GM12878 (cell line): Measurements from ENCODE around the gene CCDC85A. TPM values are rescaled to one million over a fixed set of nuclear protein-coding genes. Genes with fewer than 3 reads are reported as not detected.

ENCODE experiments used
- BMI1 ChIP-seq: fragments of 450-650 bp; IDR thresholded peaks from 2 replicates; pipeline ENCODE4 v1.6.1; 2016; ENCODE audit warnings: mild to moderate bottlenecking, moderate library complexity, borderline replicate concordance
- CBX3 ChIP-seq: fragments of 200-600 bp; sonication (generic); IDR thresholded peaks from 2 replicates; pipeline ENCODE4 v1.6.1; 2016; ENCODE audit warnings: low read depth, borderline replicate concordance
- CREM ChIP-seq: IDR thresholded peaks from 2 replicates; pipeline ENCODE4 v1.6.1; 2014; ENCODE audit warnings: antibody characterized with exemption, low read depth
- CUX1 ChIP-seq: IDR thresholded peaks from 2 replicates; pipeline ENCODE4 v1.6.1; 2012; ENCODE audit warnings: improper control_type of control experiment, low read depth, low read length; ENCODE audit not compliant: insufficient replicate concordance
- DPF2 ChIP-seq: fragments of 450-650 bp; IDR thresholded peaks from 2 replicates; pipeline ENCODE4 v1.6.1; 2017; ENCODE audit warnings: mild to moderate bottlenecking
- EGR1 ChIP-seq, 2 experiments: IDR thresholded peaks; 1 replicate in 1 of 2; 2 replicates in 1 of 2; pipeline ENCODE4 v1.6.1; 2011 to 2012; ENCODE audit warnings: low read depth in 2 of 2, low read length in 2 of 2, borderline replicate concordance in 1 of 2, mild to moderate bottlenecking in 1 of 2, moderate library complexity in 1 of 2
- RAD51 ChIP-seq: fragments of 450-650 bp; IDR thresholded peaks from 2 replicates; pipeline ENCODE4 v1.6.1; 2016; ENCODE audit warnings: moderate library complexity, mild to moderate bottlenecking, inconsistent platforms
- USF1 ChIP-seq: IDR thresholded peaks from 2 replicates; pipeline ENCODE4 v1.6.1; 2011; ENCODE audit warnings: borderline replicate concordance, low read depth, mild to moderate bottlenecking, moderate library complexity, mixed read lengths, low read length; ENCODE audit not compliant: insufficient read depth; ENCODE audit errors: extremely low read length
- polyA plus RNA-seq, 11 experiments: library from polyadenylated mRNA; depleted of rRNA in 4 of 11; unstranded in 6 of 11; stranded (reverse) in 5 of 11; fragments of >200 nt; fragmentation: Nextera tagmentation in 4 of 11; fragmentation: Illumina TruSeq in 1 of 11; extraction: Ambion mirVana in 4 of 11; extraction: Trizol in 1 of 11; gene quantifications; 1 replicate in 1 of 11; 2 replicates in 10 of 11; pipeline versions ENCODE4 v1.2.1 to v1.2.3, GENCODE V29; 2011 to 2016; ENCODE audit warnings: inconsistent platforms in 2 of 11, missing spikeins in 2 of 11, low read depth in 1 of 11
- total RNA-seq, 4 experiments: library from RNA; depleted of rRNA in 3 of 4; stranded (reverse); fragments of >200 nt in 3 of 4; fragmentation: Illumina TruSeq in 1 of 4; extraction: Trizol in 1 of 4; gene quantifications; 2 replicates each; pipeline versions ENCODE4 v1.2.1 to v1.2.3, GENCODE V29; 2013 to 2021

The CCDC85A gene
- total and polyA plus RNA-seq, 10 of the 15 experiments (the other 5 are each of a cell fraction or from before 2014, with no cell fraction given), result 0.02 to 0.57 (median 0.04) TPM; not detected in 7

- TF ChIP-seq USF1 (no peak), DPF2 (no peak), EGR1 (IDR thresholded peaks at IDR 0.05; ENCODE audit: borderline replicate concordance in 1 of 2, low read depth in 2 of 2, low read length in 2 of 2) (no peak), CREM (no peak), BMI1 (no peak), CBX3 (no peak), CUX1 (no peak), RAD51 (no peak)
Measured at GRCh38 chr2:56262241-56262640, 78.5 kb downstream of the CCDC85A start (continued).
